ENCODE measurements around the gene COL9A2.
"Not testable (repeated sequence)": the region's sequence is repeated elsewhere in the genome, so short reads cannot be mapped to it uniquely, and the experiment has no call there.

Gene COL9A2

DNA sequence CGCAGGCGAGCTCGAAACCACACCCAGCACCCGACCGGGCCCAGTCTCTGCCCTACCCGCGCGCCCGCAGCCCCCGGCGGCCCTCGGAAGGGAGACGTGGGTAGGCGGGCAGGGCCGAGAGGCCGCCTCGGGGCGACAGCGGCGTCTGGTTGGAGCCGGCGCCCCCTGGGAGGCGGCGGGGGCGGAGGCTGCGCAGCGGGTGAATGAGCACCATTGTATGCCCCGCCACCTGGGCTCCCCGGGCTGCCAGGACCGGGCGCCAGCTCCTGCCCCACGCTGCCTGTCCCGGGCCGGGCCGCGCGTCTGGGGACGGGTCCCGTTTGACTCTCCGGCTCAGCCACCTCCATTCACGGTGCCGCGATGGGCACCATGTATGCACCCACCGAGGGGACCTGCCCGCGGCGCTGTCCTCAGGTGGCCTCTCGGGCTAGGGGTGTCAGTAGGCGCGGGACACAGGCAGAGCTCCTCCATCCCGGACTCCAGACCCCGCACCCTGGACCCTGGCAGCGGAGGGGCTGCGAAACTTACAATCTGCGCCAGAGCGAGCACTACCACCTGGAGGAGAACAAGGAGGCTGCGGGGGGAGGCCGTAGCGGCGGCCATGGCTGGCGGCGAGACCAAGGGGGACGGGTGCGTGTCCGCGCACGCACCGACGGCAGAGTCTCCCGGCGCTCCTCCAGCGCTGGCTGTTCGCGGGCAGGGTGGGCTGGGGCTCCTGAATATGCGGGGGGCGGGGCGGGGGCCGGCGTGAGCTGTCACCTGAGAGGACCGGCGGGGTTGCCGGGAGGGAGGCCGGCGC lies at the start of gene COL9A2:
COL9A2 (minus strand) TSS at position 692 of the 799 bp plus-strand sequence; CDS start at position 603, 89 bp downstream.
- DNase-seq (ENCODE audit: low read depth in 2 of 2), result peak; percentile 36 to 41

DNA sequence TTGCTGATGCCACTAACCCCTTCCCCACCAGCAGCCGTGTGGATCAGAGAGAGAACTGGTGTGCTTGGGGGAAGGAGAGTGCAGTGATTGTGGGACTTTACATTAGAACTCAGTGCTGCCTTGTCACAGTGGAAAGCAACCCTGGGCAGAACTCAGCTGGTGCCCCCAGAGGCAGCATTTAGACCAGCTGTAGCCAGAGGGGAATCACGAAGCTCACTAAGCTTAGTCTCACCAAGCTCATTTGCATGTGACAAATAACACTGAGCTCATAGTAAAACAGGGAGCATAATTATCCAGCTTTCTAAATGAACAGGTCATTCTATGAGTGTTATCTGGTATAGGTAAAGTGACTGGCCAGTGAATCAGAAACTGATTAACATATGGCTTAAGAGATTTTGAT lies 46.6 kb upstream of the COL9A2 start:
- no peak for DNase-seq (ENCODE audit: low read depth in 2 of 2)

DNA sequence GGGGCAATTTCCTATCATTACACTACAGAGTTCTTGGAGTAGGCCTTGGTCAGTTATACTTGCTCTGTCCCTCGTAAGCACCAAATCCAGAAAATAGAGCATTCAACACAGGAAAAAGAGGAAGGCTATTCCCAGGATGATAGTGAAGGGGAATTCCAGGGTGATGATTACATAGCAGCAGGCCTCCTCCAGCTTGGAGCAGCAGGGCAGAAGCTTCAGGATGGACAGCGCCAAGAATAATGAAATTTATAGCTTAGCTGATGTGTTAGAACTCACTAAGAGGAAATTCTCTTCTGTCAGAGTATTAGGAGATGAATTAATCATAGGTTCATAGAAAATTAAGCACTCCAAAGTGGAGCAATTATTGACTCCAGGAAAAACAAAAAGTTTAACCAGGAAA lies 45.6 kb upstream of the COL9A2 start:
- DNase-seq (ENCODE audit: low read depth in 2 of 2), result no peak

DNA sequence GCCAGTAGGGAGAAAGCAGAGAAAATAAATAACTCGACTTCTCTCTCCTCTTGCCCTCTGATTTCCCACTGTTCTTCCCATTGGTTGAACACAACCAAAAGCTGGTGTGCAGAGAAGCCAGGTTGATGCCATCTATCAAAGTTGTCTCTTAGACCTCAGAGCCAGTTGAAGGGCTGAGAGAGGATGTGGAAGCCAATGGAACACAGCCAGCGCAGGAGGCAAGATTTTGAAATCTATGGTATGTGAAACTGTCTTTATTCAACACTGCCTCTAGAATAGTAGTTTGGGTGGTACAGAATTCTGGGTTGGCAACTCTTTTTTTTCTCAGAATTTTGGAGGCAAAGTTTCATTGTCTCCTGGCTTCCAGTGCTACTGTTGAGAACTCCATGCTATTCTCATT lies 45.1 kb upstream of the COL9A2 start:
- DNase-seq (ENCODE audit: low read depth in 2 of 2), result no peak

DNA sequence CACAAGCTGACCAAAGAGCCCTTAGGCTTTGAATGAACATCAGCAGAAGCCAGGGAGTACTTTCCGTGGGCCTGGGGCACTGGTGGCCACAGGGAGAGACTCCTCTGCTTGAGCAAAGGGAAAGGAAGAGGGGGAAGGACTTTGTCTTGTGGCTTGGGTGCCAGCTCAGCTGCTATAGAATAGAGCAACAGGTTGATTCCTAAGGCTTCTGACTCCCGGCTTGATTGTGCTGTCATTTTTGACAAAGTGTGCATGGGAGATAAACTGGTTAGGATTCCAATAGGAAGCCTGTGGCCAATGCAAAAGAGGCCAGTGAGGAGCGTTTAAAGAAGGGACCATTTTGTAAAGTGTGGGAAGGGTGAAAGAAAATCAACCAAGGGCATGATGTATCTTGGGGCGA lies 44.6 kb upstream of the COL9A2 start:
- no peak for DNase-seq (ENCODE audit: low read depth in 2 of 2)

DNA sequence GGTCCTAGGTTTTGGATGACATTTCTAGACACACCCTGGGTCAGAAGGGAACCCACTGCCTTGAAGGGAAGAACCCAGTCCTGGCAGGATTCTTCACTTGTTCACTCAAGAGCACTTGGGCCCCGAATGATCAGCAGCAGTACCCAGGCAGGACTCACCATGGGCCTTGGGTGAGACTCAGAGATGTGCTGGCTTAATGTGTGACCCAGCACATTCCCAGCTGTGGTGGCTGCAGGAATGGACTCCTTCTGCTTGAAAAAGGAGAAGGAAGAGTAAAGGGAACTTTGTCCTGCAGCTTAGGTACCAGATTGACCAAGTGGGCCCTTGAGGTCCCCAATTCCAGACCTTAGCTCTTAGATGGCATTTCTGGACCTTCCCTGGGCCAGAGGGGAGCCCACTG lies 44.1 kb upstream of the COL9A2 start:
- DNase-seq (ENCODE audit: low read depth in 2 of 2), result no peak

DNA sequence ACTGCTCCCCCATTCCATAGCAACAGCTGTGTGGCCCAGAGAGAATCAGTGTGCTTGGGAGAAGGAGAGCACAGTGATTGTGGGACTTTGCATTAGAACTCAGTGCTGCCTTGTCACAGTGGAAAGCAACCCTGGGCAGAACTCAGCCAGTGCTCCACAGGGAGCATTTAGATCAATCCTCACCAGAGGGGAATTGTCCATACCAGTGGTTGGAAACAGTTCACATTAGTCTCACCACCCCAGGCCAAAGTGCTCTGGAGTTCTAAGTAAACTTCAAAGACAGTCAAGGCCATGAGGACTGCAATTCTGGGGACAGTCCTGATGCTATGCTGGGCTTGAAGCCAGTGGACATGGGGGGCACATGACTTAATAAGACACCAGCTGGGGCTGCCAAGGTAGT lies 43.5 kb upstream of the COL9A2 start:
- no peak for DNase-seq (ENCODE audit: low read depth in 2 of 2)

DNA sequence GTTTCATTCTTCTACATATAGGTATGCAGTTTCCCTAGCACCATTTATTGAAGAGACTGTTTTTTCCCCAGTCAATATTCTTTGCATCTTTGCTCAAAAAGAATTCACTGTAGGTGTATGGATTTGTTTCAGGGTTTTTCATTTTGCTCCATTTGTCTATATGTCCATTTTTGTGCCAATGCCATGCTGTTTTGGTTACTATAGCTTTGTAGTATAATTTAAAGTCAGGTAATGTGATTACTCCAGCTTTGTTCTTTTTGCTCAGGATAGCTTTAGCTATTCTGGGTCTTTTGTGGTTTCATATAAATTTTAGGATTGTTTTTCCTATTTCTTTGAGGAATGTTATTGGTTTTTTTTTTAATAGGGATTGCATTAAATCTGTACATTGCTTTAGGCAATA lies 40.5 kb upstream of the COL9A2 start:
- no peak for DNase-seq (ENCODE audit: low read depth in 2 of 2)

DNA sequence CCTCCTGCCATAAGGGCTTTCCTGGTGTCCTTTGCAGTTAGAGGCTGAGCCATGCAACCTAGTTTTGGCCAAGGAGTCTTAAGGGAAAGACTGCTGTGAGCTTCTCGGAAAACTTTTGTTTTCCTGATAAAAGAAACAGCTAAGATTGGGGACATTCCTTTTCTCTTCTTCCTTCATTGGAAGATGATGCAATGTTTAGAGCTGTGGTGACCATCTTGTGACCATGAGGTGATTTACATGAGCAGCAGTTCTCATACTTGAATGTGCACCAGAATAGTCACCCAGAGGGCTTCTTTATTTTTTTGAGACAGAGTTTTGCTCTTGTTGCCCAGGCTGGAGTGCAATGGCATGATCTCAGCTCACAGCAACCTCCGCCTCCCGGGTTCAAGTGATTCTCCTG lies 36.0 kb upstream of the COL9A2 start:
- no peak for DNase-seq (ENCODE audit: low read depth in 2 of 2)

DNA sequence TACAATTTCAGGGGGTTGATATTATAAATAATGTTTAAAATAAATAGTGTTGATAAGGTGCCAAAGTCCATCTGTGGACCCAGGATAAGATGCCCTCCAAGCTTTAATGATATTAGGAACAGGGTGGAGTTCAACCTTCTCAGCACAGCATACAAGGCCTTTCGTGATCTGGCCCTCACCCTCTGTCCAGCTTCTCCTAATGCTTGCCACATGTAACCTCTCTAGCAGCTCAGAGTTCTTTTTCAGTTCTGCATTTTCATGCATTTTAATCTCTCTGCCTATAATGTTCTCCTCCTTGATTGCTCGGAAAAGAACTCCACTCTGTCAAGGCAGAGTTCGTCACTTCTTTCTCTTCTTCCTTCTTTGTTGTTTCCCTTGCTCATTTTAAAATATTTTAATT lies 35.0 kb upstream of the COL9A2 start:
- DNase-seq (ENCODE audit: low read depth in 2 of 2), result no peak

DNA sequence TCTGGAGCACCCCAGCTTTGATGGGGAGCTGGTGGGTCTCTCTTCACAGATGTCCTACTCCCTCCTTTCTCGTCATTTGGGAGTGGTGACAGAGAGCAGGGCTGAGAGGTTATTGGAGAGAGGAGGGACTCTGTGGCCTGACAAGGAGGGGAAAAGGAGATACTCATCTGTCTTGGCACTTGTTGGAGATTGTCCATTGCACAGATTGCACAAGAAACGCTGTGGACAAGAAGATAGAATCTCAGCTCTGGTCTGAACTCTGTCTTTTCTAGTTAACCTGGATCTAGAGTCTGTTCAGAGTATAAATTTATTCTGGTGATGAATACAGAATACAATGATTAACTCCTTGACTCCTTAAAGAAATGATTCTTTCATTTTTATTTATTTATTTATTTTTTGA lies 34.0 kb upstream of the COL9A2 start:
- DNase-seq (ENCODE audit: low read depth in 2 of 2), result no peak

DNA sequence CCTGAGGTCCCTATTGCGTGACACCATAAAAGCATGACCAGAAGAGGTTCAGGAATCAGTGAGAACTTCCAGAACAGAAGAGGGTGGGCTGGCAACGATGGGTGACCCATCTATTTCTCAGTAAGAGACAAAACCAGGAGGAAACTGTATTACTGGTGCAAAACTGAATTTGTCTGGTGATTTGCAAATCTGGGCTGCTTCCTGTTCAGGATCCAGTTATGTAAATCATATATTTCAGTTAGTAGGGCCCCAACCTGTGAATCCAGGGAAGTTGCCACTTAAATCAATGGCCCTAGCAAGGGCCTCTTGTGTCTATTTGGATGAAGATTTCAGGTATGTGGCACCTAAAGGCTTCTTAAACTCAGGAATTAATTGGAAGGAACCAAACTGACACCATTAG lies 33.3 kb upstream of the COL9A2 start:
- no peak for DNase-seq (ENCODE audit: low read depth in 2 of 2)

DNA sequence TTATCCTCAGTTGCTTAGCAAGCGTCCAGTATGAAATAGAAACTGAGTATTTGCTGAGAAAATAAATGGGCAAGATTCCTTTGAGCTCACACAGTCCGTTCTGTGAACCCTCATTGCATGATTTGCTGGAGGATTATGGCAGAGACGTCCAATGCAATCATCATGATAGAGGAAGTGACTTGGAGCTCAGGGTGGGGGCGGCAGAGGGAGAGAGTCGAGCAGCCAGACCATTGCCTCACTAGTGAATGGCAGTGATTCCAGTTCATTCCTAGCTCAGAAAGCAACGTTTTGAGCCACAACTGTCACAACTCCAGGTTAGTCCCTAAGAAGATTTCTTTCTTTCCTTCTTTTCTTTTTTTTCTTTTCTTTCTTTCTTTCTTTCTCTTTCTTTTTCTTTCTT lies 27.5 kb upstream of the COL9A2 start:
- DNase-seq (ENCODE audit: low read depth in 2 of 2), result no peak

DNA sequence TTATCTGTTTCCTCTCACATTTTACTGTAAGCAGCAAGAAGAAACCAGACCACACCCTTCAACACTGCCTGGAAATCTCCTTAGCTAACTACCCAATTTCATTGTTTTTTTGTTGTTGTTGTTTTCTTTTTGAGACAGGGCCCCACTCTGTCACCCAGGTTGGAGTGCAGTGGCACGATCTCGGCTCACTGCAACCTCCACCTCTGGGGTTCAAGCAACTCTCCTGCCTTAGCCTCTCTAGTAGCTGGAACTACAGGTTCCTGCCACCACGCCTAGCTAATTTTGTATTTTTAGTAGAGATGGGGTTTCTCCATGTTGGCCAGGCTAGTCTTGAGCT lies 25.3 kb upstream of the COL9A2 start:
- not testable (repeated sequence) for DNase-seq (ENCODE audit: low read depth in 2 of 2)

DNA sequence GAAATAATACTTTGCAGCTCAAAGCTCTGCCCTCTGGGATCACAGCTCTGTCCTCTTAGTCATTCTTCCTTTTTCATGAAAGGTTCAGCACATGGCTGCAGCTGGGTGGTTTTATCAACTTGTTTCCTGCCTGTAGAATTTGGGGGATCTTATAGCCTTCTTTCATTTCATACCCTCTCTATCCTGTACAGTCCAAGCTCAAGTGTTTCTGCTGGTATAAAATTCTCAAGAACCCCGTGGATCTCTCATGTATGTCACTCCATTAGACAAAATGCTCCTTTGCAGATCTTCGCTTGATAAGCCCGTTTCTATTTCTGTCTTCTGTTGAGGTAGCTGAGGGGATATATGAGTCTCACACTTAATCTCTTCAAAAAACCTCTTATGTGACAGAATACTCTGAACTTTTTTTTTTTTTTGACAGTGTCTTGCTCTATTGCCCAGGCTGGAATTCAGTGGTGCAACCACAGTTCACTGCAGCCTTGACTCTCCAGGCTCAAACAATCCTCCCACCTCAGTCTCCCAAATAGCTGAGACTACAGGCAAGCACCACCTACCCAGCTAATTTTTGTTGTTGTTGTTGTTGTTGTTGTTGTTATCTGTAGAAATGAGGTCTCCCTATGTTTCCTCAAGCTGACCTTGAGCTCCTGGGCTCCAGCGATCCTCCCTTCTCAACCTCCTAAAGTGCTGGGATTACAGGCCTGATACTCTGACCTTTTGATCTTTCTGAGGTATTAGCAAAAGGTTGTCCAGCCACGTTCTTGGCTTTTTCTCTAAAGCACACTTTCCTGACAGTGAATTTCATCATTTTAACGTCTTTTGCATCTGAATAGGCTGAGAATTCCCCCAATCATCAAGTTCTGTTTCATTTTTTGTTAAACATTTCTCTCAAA lies 24.6 kb upstream of the COL9A2 start:
- no peak for DNase-seq (ENCODE audit: low read depth in 2 of 2)

DNA sequence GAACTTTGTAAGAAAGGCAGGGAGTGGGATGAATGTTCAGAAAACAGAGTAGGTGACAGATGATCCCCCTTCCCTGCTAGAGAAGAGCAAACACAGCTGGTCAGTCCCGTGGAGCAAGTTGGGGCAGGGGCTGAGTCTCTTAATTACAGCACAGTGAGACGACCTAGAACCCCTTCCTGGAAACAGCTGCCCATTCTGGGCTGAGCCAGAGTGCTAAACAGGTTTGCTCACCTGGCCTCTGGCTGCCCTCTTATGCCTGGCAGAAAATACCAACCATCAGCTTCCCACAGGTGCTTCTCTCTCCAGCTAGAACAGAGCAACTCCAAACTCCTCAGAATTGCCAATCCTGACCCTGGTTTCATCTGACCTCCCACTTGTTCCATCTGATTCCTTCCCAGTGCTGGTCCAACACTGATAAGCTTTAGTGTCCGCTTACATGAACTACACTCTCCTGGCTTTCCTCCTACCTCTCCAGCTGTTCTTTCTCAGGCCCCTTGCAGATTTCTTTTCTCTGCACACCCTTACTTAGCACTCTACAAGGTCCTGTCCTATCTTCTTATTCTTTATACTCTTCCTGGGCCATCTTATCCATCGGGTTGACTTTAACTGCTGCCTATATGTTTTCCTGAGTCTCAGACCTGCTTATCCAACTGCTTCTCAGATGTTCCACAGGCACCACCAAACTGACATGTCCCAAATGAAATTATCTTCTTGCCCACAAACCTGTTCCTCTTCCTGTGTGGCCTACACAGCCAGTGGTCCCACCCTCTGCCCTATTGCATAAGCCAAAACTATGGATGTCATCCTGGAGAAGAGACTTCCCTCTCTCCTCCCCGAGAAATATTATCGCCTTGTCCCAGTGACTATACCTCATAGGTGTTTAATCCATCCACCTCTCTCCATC lies 22.6 kb upstream of the COL9A2 start:
- no peak for DNase-seq (ENCODE audit: low read depth in 2 of 2)

DNA sequence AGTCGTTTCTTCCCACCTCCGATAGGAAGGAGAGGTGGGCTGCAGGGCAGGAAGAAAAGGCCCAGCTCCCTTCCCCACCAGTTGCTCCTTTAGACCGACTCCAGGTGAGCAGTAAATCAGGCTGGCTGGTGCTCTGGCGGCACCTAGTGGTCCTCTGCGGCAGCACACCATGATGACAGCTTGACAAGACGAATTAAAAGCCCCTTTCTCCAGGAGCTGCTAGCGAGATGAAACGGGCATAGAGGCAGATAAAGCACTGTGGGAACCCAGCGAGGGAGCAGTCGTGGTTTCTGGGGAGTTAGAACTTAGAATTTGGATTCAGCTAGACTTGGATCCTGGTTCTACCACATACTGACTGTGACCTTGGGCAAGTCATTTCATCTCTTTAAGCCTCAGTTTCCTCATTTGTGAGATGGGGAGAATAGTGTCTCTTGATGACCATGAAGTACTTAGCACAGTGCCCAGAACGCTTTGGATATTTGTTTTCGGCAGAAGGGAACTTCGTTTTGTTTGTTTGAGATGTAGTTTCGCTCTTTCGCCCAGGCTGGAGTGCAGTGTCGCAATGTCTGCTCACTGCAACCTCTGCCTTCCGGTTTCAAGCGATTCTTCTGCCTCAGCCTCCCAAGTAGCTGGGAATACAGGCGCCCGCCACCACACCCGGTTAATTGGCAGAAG lies 21.8 kb upstream of the COL9A2 start:
- DNase-seq (ENCODE audit: low read depth in 2 of 2), result peak; percentile 81 to 82

DNA sequence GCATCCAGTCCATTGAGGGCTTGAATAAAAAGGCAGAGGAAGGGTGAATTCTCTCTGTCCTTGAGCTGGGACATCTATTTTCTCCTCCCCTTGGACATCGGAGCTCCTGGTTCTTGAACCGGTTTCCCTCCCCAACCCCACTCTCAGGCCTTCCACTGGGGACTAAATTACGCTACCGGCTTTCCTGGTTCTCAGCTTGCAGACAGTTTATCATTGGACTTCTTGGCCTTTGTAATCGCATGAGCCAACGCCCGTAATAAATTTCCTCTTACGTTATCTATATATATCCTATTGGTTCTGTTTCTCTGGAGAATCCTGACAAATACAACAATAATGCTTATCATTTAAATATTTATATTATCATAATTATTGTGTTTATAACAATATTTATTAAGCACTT lies 20.4 kb upstream of the COL9A2 start:
- no peak for DNase-seq (ENCODE audit: low read depth in 2 of 2)

DNA sequence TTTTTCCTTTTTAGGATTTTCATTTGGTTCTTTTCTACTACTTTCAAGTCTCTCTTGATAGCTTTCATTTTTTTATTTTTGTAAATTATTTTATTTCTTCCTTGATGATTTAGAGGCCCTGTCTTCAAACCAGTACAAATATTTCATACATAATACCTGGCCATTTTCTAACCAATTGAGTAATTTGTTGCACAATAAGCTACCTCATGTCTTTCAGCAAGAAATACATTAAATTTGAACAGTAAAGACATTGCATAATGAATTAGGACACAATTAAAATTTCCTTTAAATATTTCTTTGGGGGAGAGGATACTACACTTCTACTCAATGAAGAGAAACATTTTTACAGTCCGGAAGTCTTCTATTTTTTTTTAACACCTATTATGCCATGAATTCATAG lies 15.6 kb upstream of the COL9A2 start:
- no peak for DNase-seq (ENCODE audit: low read depth in 2 of 2)

DNA sequence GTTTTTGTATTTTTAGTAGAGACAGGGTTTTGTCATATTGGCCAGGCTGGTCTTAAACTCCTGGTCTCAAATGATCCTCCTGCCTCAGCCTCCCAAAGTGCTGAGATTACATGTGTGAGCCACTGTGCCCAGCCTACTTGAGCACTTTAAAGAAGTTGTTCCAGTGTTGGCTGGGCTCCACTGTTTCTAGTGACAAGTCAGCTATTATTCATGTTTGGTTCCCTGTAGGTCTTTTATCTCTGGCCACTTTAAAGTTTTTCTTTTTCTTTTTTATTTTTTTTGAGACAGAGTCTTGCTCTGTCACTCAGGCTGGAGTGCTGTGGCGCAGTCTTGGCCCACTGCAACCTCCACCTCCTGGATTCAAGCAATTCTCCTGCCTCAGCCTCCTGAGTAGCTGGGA lies 14.3 kb upstream of the COL9A2 start:
- DNase-seq (ENCODE audit: low read depth in 2 of 2), result not testable (repeated sequence)

DNA sequence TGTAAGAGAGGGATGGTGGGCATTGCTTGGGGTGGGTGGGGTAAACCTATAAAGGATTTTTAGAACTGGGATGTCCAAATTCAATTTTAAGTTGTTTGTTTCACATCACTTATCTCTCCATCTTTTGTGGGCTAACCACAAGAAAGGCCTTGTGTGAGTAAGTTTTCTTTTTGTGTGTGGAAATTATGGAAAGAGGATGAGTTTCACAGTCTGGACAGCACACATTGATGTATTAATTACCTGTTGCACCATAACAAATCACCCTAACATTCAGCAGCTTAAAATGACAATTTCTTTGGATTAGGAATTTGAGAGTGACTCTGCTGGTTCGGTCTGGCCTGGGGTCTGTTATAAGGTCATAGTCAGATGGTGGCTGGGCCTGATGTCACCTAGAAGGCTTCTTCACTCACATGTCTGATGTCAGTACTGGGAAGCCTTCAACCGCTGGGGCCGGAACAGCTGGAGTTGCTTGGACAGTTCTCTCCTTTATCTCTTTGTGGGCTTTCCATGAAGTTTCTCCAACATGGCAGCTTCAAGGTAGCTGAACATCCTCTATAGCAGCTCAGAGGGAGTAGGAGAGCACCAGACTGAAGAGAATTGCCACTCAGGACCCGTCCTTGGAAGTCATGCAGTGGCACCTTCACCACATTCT lies 2.0 kb upstream of the COL9A2 start:
- DNase-seq (ENCODE audit: low read depth in 2 of 2), result no peak

All from stimulated activated CD8-positive, alpha-beta memory T cell treated with anti-CD3 and anti-CD28 coated beads, Interleukin-7, amount 100 ng/mL, for 1 hour (primary cell).